Measurements from ENCODE around the gene OCA2.

DNA sequence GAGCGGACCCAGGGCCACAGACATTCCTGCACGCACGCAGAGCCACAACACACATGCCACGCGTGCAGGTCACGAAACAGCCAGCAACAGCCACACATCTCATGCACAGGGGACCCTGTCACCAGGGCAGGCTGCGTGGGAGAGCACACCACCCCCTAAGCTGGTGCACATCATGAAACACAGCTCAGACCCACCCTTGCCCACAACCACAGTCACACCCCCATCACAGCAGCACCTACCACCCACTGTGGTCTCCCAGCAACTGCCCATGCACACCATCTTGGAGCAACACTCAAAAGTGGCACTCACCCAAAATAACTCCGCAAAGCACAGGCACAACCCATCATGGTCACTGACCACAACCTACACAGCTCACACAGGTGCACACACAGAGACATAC, 75.7 kb downstream of the OCA2 start:
- TF ChIP-seq, protein P1, sequence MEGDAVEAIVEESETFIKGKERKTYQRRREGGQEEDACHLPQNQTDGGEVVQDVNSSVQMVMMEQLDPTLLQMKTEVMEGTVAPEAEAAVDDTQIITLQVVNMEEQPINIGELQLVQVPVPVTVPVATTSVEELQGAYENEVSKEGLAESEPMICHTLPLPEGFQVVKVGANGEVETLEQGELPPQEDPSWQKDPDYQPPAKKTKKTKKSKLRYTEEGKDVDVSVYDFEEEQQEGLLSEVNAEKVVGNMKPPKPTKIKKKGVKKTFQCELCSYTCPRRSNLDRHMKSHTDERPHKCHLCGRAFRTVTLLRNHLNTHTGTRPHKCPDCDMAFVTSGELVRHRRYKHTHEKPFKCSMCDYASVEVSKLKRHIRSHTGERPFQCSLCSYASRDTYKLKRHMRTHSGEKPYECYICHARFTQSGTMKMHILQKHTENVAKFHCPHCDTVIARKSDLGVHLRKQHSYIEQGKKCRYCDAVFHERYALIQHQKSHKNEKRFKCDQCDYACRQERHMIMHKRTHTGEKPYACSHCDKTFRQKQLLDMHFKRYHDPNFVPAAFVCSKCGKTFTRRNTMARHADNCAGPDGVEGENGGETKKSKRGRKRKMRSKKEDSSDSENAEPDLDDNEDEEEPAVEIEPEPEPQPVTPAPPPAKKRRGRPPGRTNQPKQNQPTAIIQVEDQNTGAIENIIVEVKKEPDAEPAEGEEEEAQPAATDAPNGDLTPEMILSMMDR (IDR thresholded peaks at IDR 0.05) = no peak
- no peak for TF ChIP-seq POLR2AphosphoS5 (IDR thresholded peaks at IDR 0.05; ENCODE audit: low read depth, low read length)

Data from Panc1 (cell line).